Stimulated activated CD4-positive, alpha-beta T cell treated with anti-CD3 and anti-CD28 coated beads, Interleukin-12 subunit alpha, Interleukin-12 subunit beta, amount 100 ng/mL, for 4 hours (primary cell): ENCODE results near the gene GIGYF2.

Experiments used
- DNase-seq: peaks from one replicate; pipeline ENCODE4 v3.0.0-alpha.2; 2020

GIGYF2 gene

DNA sequence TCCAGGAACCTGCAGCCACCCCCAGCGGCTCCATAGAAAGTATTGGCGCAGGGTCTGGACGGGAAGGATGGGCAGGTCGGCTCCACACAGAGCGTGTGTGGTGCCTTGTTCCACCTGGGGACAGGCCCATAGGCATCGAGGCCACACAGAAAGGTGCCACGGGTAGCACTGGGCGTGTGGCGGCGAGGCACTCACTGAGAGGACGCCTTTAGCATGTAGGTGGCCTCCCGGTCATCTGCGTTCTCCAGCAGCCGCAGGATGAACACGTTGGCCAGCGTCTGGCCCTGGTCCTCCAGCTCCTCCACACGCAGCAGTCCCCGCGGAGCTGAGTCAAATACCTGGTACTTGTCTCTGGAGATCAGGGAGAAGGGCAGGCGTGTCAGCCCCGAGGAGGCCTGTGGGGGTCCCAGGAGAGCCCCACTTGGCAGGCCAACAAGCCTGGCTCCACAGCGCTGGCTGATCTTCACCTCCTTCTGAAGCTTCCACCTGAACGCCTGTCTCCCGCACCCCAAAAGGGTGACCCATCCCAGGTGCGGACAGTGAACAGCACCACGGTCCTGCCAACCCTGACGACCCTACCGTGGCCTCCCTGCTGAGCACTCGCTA, 186.1 kb downstream of the GIGYF2 start:
- no peak for DNase-seq

DNA sequence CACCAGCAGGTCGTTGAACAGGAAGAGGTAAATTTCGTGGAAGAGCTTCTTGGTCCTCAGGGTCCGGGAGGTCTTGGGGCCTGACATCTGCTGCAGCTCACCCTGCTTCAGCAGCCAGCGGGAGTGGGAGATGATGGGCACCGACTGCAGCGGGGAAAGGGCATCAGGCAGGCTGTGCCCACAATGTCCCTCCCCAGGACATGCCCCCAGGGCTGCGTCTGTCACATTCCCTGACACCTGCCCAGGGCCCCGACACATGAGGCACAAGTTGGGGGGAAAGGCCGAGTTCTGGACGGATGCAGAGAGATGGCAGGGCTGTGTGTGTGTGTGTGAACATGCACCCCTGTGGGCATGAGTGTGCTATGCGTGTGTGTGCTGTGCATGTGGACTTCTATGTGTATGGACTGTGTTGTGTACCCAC, 186.9 kb downstream of the GIGYF2 start:
- no peak for DNase-seq

DNA sequence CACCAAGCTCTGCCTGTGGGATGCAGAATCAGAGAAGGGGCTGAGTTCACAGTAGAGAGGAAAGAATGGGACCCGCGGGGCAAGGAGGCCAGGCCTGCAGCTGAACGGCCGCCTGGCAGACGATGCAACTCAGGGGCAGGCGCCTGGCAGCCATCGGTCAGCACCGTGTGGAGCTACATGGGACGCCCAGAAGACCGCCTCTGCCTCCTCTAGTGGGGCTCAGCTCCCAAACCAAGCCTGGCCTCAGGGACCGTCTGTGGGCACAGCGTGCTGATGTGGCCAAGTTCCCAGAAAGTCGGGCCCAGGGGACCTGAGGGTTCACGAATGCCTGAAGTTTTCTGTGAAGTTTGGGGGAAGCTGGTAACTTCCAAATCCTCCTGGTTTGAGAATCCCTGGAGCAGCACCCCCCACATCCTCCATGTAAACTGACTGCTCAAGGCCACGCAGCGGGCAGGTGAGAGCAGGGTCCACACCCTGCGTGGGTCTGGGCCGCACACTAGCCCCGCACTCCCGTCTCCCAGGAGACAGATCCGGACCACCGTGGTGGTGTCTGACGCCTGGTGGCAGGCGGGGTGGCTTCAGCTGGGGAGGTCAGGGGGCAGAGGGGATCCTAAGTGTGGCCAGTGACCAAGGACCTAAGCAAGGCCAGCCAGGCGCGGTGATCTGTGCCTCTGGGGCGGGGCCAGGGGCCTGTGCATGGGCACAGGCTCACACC, 187.6 kb downstream of the GIGYF2 start:
- DNase-seq: no peak

DNA sequence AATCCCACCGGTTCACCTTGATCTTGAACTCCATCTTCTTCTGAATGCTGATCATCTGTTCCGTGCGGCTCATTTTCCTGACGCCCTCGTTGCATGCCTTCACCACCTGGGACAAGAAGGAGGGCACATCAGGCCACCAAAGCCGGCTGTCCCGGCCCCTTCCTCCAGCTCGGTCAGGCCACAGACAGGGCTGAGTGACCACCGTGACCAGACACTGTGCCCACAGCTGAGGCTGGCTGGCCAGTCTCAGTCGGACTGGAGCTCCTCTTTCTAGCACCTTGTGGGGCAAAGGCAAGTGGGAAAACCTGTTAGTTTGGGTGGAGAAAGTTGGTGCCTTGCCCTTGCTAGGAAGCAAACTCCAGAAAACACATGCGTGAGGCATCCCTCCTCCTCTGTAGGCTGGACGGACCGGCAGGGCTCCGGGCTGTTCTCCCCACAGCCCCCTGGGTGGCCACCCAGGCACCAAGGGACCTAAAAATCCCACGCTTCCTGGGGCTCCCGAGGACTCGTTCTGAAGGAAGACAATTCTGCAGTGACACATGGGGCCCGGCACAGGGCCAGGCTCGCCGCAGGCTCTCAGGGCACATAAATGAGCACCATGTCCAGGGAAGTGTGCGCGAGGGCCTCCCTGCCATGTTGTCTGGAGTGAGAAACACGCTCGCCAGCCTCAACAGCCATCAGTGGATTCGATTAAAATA, 188.3 kb downstream of the GIGYF2 start:
- no peak for DNase-seq

DNA sequence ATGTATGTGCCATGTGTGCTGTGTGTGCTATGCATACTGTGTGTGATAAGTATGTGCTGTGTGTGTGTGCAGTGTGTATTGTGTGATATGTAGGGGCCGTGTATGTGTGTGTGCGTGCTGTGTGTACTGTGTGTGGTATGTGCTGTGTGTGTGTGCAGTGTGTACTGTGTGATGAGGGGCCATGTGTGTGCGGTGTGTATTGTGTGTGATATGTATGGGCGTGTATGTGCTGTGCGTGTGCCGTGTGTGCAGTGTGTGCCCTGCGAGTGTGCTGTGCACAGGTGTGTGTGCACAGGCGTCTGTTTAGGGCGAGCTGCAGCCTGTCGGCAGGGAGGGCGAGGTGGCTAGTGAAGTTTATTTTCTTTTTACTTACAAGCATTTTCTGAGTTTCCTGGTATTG, 189.0 kb downstream of the GIGYF2 start:
- no peak for DNase-seq

DNA sequence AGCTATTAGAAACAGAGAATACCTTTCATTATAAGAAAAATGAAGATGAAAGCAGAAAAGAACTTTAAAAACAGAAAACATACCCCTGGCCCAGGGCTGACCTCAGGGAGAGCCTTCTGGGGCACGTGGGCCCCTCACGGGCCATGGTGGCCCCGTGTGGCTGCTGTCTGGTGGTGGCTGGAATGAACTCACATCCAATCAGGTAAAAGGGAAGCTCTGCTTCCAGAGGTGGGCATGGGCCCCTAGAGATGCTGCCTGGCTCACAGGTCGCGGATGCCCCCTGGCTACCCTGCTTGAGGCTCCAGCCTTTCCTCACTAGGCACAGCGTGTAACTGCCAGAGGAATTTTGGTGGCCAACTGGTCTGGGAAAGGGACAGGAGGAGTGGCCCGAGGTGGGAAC, 189.5 kb downstream of the GIGYF2 start:
- DNase-seq: no peak

DNA sequence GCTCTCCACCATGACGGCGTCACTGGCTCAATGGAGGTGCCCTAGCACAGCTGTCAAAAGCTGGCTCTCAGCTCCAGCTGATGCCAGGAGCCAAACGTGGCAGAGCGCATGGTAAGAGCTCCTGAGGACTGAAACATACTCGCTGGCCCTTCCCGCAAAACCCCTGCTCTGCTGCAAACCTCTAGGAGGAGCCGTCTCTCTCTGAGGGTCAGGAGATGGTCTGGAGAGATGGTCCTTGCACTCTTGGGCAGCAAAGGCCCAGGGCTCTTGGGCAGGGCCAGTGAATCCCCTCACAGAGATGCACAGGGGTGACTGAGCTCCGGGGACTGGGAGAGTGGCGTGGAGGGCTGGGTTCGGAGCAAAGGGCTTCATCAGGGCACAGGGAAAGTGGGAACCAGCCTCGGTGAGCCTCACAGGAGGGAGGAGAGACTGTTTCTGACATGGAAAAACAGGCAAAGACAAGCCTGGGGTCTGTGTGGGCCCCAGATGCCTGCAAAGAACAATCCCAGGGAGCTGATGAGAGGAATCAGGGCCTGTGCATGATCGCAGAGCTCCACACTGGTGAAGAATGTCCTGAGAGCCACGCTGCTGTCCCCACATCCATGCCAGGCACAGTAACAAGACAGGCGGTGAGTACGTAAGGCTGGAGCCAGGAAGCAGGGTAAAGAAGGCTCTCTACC, 190.2 kb downstream of the GIGYF2 start:
- no peak for DNase-seq

DNA sequence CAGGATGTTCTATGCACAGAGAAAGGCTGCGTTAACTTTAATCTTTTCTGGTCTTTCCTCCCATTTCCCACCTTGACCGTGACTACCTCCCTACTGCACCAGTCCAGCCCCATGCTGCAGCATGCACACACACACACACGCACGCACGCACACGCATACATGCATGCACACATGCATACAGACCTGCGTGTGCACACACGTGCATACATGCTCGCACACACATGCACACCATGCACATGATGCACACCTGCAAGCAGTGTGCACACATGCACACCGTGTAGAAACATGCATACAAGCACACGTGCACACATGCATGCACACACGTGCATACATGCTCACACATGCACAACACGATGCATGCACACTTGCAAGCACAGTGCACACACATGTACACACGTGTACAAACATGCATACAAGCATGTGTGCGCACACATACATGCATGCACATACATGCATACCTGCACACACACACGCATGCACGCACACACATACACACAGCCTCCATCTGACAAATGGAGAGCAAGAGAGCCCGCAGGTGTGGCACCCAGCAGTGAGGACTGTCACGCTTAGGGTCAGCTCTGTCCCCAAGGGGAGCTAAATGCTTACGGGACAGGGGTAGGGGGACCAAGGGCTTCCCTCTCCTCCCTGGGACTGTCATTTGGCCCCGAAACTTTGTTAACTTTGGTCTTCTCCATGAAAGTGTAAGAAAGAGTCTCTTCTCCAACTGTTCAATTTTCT, 191.1 kb downstream of the GIGYF2 start:
- no peak for DNase-seq

DNA sequence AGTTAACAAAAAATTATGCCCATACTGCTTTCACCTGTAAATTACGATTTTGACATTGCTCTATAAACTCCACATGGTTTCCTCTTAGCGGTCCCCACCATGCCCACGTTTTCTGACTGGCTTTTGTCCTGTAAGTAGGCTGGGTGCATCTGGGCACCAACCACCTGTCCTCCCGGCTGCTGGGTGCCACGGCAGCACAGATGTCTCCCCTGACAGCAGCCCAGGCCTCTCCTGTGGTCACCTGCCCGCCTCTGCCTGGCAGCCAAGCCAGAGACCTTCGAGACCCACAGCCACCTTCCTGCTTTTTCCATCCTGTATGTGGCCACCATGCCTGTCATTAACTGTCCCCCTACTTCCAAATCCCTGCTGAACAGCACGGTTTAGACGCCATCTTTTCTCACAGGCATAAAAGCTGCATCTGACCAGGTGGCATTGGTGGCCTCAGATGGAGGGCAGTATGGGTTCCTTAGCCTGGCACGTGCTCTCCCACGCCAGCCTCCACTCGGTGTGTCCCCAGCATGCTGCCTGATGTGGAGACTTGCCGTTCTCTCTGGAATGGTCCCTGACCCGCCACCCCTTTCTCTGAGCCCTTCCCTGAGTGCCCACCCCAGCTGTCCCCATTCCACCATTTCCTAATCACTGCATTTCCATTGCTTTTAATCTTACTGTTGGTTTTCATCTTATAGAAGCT, 191.9 kb downstream of the GIGYF2 start:
- DNase-seq: no peak

DNA sequence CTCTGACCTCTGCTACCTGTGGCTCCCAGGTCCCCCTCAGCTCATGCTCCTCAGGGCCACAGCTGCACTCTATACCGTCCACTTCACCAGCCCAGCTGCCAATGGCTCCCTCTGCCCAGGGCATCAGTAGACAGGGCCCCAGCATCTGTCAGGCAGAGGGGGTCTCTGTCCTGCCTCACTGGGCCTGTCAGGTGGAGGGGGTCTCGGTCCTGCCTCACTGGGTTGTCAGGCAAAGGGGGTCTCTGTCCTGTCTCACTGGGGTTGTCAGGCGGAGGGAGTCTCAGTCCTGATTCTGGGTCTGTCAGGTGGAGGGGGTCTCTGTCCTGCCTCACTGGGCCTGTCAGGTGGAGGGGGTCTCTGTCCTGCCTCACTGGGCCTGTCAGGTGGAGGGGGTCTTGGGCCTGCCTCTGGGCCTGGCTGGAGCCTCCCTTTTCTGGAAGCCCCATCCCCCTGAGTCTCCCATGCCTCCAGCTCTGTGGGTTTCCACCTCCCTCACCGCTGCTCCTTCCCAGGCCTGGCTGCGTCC, 192.8 kb downstream of the GIGYF2 start:
- no peak for DNase-seq

DNA sequence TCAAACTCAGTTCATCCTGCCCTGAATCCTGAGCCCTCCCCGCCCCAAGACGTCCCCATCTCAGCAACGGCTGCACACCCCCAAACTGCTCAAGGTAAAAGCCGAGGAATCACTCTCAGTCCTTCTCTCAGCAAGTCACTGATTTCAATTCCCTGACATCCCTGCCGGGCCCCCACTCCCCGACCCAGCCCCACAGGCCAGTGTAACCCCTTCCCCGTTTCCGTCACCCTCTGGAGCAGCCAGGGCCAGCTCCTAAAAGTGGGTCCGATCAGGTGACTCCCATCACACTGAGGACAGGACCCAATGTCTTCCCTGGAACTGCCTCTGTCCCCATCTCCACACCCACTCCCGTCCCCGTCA, 193.4 kb downstream of the GIGYF2 start:
- DNase-seq: no peak

DNA sequence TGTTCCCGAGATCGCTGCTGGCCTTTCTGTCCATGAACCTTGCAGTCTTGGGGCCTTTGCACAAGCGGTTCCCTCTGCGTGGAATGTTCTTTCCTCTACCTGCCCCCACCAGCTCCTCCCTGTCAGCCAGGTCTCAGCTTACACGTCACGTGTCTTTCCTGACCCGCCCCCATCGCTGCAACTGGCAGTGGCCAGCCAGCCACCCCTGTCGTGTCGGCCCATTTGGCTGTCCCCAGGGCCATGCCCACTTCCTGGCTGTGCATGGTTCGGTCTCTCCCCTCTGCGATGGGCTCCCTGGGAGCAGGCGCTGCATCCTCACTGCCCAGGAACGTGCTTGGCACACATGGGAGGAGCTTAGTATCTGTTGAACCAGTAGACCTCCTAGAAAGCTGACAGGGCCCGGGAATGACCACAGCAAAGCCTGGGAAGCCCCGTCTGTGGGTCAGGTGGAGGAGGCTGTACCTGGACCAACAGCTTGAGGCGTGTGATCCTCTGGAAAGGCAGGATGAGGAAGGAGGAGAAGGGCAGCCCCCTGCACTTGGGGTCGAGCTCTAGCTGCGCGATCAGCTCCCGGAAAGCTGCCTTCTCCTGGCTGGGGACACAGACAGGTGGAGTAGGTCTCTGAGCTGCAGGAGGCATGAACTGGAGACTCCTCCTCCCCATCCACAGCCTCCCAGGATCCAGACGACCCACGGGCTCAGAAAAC, 193.9 kb downstream of the GIGYF2 start:
- DNase-seq: no peak

DNA sequence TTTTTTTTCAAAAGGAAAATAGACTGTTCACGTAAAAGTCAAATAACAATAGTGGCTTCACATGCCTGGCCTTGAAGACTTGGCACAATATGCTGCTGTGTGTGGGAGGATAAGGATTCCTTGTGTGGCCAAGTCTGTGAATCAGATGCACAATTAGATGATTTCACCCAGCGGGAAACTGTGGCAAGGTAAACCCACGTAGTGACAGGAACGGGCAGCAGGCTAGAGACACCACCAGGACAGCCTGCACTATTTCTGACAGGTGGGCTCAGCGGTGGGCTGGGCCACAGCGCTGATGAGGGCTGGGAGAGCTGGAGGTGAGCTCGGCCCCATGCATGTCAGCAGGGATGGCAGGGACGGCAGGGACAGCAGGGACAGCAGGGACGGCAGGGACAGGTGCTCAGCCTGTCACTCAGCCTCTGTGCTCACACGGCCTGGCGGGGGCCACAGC, 194.5 kb downstream of the GIGYF2 start:
- DNase-seq: no peak

DNA sequence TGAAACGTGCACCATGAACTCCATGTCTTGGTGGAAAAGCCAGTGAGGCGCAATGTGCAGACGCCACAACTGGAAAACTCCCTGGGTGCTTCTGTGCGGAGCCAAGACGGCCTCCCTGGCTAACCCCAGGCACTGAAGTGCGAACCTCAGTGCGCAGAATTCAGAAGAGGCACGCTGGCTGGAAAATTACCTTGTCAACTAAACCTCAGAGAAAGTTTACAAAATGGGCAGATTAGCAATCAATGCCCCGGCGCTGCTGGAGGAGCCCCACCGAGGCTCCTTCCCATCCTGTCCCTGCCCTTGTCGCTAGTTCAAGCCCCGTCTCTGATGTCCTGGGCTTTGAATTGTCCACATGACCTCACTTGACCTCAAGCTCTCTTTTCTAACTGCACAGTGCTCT, 195.1 kb downstream of the GIGYF2 start:
- DNase-seq: no peak

DNA sequence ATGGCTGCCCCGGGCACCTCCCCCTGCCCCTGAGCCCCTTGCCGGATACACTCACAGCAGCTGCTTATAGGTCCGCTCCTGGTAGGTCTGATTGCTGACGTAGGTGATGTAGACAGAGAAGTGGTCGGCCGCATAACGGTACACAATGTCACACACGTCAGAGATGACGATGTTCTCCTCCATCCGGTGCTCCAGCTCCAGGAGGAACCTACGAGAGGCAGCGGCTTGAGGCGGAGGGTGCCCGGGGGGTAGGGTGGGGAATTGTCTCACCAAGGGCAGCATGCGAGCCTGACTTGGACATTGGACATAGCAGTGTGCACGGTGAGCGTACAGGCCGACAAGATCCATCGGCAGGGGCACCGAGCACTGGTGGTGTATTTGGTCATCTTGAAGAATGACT, 195.7 kb downstream of the GIGYF2 start:
- DNase-seq: no peak

DNA sequence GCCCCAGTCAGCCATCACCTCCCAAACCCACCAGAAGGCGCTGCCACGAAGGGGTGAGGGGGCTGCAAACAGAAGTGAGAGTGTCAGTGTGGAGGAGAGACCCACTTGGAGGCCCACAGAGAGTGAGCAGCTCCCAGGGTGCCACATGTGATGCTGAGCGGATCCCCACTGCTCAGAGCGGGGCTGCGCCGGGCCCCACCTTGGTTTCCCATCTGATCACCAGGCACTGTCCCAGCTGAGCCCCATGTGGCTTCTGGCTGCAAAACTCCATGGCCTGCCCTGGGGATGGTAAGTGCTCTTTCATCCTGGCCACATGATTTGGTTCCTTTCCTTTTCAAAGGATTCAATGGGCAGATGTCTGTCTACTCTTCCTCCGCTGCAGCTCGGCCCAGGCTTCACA, 196.7 kb downstream of the GIGYF2 start:
- DNase-seq: no peak

DNA sequence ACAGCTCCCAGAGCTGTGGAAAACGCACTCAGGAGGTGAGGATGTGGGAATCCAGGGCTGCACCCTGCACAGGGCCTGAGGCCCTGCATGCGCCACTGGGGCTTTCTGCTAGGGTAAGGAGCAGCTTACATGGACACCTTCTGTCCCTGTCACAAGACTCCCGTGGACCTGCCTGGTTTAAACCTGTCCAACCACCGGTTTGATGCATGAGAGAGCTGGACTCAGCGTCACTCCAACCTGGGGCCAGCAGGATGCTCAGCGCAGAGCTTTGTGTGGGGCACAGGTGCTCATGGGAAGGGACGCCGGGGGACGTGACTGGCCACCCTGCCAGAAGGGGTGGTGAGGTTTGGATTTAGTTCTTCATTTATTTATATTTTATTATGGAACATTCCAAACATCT, 197.1 kb downstream of the GIGYF2 start:
- DNase-seq: no peak

DNA sequence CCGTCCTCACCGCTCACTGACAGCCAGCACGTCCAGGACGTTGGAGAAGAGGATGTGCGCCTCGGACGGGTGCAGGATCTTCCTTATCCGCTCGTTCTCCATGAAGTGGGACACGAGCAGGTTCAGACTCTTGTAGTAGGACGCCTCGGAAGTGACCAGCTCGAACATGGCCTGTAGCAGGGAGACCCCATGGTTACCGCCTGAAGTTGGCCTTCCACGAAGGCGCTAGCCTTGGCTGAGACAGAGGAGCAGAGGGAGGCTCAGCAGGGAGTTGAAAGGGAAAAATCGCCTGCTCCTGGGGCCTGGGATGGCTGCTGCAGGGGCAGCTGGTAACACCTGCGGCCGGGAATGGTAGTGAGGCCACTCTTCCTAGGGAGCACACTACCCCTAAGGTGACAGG, 197.6 kb downstream of the GIGYF2 start:
- no peak for DNase-seq

DNA sequence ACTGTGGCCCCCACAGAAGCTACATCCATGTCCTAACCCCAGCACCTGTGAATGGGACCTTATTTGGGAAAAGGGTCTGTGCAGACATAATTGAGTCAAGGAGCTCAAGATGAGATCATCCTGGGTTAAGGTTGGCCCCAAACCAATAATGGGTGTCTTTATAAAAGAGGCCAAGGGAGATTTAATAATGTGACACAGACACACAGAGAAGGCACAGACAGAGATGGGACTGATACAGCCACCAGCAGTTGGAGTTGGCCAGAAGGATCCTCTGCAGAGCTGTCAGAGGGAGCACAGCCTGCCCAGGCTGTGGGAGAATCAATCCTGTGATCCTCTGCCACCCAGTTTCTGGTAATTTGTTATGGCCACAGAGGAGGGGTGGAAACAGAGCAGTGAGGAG, 199.0 kb downstream of the GIGYF2 start:
- DNase-seq: no peak

DNA sequence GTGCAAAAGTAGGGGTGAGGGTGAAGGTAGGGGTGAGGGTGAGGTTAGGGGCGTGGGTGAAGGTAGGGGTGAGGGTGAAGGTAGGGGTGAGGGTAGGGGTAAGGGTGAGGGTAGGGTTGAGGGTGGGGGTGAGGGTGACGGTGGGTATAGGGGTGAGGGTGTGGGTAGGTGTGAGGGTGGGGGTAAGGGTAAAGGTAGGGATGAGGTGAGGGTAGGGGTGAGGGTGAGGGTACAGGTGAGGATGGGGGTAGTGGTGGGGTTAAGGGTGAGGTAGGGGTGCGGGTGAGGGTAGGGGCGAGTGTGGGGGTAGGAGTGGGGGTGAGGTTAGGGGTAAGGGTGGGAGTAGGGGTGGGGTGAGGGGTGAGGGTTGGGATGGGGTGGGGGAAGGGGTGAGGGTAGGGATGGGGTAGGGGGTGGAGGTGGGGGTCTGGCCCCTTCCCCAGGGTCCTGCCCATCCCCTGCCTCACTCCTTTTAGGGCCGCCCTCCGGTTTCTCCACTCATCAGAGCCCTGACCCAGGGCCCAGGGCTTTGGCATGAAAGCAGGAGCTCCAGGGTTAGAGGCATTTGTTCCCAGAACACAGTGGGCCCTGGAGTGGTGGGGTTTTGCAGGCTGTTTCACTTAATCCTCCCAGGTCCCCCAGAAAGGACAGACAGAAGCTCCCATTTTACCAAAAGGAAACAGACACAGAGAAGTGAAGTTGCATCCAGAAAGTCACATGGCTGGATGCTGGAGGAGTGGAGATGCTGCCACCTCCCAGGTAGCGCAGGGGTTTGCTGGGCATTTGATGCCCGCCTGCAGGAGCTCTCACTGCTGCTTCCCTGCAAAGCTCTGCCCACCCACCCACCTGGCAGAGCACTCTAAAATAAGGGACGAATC, 199.8 kb downstream of the GIGYF2 start:
- no peak for DNase-seq
